HG03558 (cell line): ENCODE results near the gene ARTN.

Experiments used
- ATAC-seq: cut with Tn5 transposase; IDR thresholded peaks from one replicate; pipeline ENCODE4 v1.9.1; 2021; ENCODE audit warnings: moderate number of reproducible peaks; ENCODE audit not compliant: unreplicated experiment; ENCODE audit errors: extremely low read depth

ARTN gene

DNA sequence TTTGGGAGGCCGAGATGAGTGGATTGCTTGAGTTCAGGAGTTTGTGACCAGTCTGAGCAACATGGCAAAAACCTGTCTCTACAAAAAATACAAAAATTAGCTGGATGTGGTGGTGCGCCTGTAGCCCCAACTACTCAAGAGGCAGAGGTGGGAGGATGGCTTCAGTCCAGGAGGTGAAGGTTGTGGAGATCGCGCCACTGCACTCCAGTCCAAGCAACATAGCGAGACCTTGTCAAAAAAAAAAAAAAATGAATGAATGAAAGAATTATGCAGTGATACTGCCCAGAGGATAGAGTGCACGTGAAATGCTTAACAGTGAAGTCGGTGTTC, 35.8 kb downstream of the ARTN start:
- ATAC-seq, result no peak

- ATAC-seq, result no peak
These were observed 36.3 kb downstream of the ARTN start, which contains the start of gene DPH2 for GRCh38 chr1:43969746-43970466. Gene DPH2, plus strand, starts transcription at chr1:43970010. Its CDS starts 166 bp downstream, at chr1:43970176.

DNA sequence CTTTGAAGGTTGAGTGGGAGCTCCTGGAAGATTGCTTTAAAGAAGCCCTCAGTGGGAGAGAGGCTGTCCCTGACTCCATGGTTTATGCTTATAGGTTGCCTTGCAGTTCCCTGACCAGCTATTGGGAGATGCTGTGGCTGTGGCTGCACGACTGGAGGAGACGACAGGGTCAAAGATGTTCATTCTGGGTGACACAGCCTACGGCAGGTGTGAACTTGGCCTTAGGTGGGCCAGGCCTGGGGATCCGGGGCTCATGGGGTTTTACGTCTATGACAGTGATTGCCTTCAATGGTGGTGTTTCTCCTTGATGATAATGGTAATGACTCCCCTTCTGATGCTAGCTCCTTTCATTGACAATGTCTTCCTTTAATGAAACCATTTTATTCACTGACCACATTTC, 36.9 kb downstream of the ARTN start:
- no peak for ATAC-seq

DNA sequence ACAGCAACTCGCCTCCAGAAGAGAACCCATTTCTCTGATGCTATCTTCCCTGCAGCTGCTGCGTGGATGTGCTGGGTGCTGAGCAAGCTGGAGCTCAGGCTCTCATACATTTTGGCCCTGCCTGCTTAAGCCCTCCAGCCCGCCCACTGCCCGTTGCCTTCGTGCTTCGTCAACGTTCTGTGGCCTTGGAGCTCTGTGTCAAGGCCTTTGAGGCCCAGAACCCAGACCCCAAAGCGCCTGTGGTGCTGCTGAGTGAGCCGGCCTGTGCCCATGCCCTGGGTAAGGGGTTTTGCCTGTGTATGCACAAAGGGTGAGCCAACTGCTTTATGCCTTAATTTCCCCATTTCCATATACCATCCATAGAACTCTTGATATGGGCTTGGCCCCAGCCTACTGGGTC, 37.3 kb downstream of the ARTN start:
- no peak for ATAC-seq

- ATAC-seq, result no peak
These were observed 37.9 kb downstream of the ARTN start for GRCh38 chr1:43971336-43971980.

DNA sequence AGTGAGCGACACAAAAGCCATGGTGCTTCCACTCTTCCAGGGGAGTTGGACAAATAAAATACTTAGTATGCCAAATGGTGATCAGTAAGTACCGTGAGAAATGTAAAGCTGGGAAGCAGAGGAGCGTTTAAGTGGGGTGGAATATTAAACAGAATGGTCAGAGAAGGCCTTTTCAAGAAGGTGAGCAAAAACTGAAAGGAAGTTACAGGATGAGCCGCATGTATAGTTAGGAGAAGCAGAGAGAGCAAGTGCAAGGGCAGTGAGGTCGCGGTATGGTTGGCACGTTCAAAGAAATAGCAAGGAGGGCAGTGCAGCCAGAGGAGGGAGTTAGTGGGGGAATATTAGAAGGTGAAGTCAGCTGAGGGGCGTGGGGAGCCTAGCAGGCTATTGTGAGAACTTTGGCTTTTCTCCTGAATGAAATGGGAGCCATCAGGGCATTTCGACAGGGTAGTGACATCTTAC, 40.4 kb downstream of the ARTN start:
- ATAC-seq, result no peak

DNA sequence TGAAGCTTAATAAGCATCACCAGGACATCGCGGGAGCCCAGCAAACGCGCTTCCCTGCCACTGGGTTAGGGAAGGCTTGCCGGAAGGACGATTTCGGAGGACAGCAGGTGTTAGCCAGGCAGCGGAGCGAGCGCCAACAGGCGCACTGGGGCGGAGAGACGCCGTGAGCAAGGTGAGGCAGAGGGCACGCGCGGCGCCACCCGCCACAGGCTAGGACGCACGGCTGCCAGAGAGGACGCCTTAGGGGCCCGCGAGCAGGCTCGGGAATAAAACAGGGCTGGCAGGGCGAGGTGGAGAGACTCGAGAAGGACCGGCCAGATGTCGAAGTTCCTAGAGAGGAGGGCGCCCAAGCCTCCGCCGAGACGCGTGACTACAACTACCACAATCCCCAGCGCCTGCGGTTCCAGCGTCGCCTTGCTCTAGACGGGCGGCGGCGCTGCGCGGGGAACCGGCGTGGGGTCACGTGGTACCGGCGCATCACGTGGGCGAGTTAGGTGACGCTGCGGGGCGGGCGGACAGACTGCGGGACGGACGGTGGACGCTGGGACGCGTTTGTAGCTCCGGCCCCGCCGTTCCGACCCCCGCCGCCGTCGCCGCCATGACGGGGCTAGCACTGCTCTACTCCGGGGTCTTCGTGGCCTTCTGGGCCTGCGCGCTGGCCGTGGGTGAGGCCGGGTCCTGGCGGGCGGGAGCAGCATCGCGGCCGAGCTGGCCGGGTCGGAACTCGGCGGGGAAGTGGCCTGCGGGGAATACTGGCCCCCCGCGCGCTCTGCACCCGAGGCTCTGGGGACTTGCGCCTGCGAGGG, 41.0 kb downstream of the ARTN start, which contains the start of gene ATP6V0B:
Gene ATP6V0B (plus strand): TSS at position 518 of the 806 bp plus-strand sequence. CDS start 81 bp downstream, at position 599.
- no peak for ATAC-seq

- ATAC-seq, result no peak
These were observed 41.8 kb downstream of the ARTN start for GRCh38 chr1:43975249-43975961.

GRCh38 chr1:43976045-43976444, 42.4 kb downstream of the ARTN start:
- no peak for ATAC-seq

DNA sequence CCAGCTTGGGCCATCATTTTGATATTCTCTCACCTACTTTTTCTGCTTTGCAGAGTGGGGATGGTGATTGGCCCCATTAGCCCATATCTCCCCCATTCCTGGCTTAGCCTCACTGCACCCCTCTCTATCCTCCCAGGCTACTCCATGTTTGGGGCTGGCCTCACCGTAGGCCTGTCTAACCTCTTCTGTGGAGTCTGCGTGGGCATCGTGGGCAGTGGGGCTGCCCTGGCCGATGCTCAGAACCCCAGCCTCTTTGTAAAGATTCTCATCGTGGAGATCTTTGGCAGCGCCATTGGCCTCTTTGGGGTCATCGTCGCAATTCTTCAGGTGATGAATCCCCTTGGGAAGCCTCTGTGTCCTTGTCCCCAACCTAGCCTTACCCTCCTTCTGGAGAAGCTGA, 43.3 kb downstream of the ARTN start:
- ATAC-seq, result no peak

GRCh38 chr1:43977376-43978263, 44.0 kb downstream of the ARTN start:
- no peak for ATAC-seq

- no peak for ATAC-seq
These were observed 44.6 kb downstream of the ARTN start for GRCh38 chr1:43978264-43978550.

- no peak for ATAC-seq
These were observed 45.1 kb downstream of the ARTN start, which contains the start of gene B4GALT2 for GRCh38 chr1:43978551-43979260. Gene B4GALT2, plus strand, starts transcription at chr1:43979210. Its CDS starts 1,951 bp downstream, at chr1:43981161.

DNA sequence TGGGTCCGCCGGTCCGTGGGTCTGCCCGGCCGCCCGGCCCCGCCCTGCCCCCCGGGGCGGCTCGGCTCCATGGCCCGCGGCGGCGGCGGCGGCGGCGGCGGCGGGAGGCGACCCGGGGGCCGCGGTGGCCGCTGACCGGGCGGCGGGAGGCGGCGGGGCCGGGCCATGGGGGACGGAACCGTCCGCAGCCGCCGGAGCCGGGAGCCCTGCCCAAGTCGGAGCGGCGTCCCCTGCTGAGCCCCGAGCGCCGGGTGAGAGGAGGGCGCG, 45.6 kb downstream of the ARTN start:
- ATAC-seq, result no peak

DNA sequence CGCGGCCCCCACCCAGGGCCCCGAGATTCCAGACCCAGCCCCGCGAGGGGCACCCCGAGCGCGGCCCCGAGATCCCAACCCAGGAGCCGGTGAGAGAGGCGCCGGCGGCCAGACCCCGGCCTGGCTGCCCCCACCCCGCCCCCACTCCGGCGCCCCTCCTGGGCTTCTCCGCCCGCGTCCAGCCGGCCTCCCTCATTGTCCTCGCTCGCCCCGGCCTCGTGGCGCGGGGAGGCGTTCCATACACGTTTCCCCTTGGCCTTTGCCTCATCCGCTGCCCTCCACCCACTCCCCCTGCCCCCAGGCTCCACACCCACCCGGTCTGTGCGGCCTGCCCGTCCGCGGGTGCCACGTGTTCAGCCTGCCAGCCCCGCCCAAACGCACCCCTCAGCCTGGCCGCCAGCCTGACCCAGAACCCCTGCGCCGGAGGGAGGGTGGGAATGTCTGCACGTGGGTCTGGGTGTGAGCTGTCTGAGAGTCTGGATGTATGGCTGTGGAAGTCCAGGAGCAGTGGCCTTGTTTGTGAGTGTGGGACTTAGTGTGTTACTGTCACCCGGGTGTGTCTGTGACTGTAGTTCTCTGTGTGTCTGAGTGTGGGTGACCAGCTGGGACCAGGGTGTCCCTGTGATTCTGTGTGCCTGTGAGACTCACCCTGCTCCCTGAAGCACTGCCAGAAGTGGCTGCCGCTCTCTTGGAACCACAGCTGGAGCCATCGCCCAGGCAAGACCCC, 46.1 kb downstream of the ARTN start:
- no peak for ATAC-seq

DNA sequence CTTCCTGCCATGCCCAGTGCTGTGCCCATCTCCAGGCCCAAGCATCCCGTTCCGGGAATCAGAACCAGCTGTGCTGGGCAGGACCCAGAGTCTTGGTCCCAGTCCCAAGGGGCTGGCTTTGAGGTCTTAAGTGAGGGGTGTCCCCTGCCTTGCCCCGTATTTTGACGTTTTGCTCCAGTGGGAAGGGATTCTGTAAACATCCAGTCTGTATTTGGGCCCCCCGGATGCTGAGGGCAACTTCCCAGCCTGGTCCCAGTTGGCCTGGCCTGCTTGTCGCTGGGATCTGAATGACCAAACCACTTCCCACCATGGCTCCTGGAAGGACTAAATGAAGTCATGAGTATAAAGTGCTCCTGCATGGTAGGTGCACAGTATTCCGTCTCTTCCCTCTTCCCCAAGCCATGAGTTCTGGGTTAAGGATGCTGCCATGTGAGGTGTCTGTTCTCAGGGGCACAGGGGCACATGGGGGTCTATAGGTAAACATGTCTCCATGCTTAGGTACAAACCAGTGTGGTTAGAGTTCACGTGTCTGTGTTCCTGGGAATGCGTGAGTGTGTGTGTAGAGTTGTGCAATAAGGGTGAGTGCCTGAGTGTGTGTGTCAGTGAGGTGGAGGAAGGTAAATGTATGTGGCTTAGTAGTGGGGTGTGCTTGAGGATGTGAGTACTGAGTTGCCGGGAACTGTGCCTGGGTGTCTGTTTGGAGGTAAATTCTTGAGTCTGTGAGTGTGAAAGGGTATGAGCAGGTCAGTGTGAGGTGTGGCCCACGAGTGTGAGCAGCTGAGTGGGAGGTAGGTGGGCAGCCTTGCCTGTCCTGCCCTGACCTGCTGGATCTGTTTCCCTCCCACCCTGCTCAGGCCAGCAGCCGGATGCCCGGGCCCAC, 46.9 kb downstream of the ARTN start:
- ATAC-seq, result no peak

DNA sequence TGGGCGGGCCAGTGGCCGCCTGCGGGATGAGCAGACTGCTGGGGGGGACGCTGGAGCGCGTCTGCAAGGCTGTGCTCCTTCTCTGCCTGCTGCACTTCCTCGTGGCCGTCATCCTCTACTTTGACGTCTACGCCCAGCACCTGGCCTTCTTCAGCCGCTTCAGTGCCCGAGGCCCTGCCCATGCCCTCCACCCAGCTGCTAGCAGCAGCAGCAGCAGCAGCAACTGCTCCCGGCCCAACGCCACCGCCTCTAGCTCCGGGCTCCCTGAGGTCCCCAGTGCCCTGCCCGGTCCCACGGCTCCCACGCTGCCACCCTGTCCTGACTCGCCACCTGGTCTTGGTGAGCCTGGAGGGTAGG, 47.5 kb downstream of the ARTN start:
- no peak for ATAC-seq

- ATAC-seq, result no peak
These were observed 48.0 kb downstream of the ARTN start for GRCh38 chr1:43981636-43982035.
